Measurements from ENCODE around the gene PRICKLE2.

GRCh38 chr3:64178419-64178818 lies 46.8 kb downstream of the PRICKLE2 start:
- no peak for TF ChIP-seq CTCF (conservative IDR thresholded peaks at IDR 0.05 in 1 of 2, IDR thresholded peaks at IDR 0.05 in 1 of 2; ENCODE audit: low read depth in 1 of 2, low read length in 2 of 2)
- no peak for TF ChIP-seq EZH2 (IDR thresholded peaks at IDR 0.05; ENCODE audit: low read length, missing control alignments)
